Stimulated activated CD8-positive, alpha-beta memory T cell treated with anti-CD3 and anti-CD28 coated beads, Interleukin-15, amount 100 ng/mL, for 48 hours (primary cell): ENCODE data around the gene CLNK.

Experiments used
- DNase-seq, 2 donors: peaks; one replicate each; pipeline ENCODE4 v3.0.0-alpha.2; 2020; ENCODE audit warnings: low read depth in 2 of 2

The CLNK gene, protein sequence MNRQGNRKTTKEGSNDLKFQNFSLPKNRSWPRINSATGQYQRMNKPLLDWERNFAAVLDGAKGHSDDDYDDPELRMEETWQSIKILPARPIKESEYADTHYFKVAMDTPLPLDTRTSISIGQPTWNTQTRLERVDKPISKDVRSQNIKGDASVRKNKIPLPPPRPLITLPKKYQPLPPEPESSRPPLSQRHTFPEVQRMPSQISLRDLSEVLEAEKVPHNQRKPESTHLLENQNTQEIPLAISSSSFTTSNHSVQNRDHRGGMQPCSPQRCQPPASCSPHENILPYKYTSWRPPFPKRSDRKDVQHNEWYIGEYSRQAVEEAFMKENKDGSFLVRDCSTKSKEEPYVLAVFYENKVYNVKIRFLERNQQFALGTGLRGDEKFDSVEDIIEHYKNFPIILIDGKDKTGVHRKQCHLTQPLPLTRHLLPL

DNA sequence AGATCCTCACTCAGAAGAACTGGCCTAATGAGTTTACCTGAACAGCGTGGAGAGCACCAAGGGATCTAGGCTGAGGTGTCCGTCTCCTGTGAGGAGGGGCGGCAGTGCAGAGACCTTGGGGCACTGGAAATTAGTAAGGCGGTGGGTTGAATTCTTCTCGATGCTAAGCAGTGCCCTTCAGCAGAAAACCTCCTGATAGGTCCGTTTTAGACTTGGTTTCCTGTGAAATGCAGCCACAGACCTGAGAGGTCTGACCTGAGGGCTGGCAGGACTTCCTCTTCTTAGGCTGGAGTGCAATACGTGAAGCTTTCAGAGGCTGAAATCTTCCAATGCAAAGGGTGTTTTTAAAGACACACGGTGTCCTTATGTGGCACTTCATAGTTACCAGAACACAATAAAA, at the start of gene CLNK:
TSS of gene CLNK (minus strand) at position 138 of the 400 bp plus-strand sequence. CDS start 16,899 bp downstream, outside the sequence.
- DNase-seq, result no peak

DNA sequence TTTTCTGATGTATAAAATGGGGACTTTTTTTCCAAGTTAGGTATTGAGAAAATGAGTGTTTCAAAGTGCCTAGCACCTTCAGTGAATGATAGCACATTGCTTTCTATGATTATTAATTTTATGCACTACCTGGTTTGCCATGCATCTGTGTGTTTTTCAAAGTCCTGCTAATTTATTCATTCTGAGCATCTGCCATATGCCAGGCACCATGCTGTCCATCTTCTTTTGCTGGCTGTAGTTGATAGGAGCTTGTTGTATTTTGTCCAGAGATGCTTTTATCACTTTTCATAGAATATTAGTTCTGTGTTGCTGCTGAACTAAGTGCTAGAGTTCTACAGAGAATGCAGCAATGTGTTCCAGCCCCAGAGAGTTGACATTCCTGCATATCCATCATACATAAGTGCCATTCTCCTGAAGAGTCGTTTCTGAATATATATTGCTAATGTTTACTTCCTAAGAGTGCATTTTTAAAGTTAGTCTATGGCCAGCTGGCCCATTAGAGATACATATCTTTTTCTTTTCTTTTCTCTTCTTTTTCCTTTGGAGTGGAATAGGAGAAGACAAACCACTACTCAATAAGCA, 49.0 kb upstream of the CLNK start:
- no peak for DNase-seq

DNA sequence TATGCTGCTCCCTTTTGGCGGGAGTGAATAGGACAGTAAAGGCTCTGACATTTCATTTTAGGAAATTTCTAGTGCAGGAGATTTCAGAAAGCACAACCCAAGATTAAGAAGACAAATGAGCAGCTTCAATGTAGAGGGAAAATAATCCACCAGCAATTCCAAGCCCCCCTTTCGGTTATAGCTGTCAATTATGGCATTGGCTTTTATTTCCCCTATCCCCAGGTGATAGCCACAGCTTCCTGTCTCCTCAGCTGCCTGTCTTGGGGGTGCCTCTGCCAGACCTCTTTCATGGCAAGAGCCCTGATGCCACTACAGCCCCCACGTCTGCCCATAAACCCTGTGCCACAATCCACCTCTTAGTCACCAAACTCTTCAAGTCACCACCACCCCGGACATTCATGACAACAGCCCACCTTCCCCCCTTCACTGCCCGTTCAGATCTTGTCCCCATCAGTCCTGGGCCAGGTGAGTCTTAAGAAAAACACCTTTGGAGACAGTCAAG, 48.4 kb upstream of the CLNK start:
- DNase-seq, result no peak

DNA sequence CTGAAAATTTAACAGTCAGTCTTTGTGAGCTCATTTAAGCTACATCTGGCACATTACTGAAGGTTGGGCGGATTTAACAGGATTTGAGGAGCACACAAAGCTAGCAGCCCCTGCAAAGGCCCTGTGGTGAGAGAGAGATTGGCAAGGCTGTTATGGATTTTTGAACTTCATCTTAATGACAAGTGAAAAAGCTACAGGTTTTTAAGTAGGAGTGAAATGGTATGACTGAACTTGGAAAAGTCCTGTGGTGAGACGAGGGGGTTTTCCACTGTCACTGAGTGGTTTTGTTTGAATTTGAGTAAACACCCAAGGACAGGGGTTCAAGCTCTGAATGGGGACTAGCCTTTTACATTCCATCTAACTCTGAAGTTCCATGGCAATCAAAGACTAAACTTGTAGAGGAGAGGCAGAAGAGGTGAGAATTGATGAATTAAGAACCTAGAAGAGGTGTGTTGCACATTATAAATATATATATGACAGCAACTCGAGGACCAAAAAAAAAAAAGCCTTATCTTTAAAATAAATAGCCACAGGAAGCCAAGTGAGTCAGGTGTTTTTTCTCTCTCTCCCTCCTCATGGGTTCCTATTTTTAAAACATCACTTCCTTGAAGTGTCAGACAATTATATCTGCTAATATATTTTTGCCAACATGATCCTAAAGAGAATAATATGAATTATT, 47.8 kb upstream of the CLNK start:
- DNase-seq, result peak in 1 of 2 donors; percentile 23

DNA sequence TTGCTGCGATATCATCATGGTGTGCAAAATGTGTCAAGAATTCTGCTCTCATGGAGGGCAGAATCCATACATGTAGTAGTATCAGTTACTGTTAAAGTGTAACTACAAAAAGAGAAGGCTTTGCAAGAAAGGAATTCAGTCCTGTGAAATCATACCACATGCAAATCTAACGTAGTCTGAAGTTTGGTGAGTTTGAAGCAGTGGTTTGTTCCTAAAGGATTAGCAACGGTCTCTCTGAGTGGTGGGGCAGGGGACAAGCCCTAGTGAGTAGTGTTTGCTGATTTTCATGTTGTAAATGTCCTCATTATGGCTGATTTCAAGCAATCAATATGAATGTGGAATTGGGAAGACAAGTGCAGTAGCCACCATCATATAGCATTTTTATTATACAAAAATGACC, 47.1 kb upstream of the CLNK start:
- no peak for DNase-seq

DNA sequence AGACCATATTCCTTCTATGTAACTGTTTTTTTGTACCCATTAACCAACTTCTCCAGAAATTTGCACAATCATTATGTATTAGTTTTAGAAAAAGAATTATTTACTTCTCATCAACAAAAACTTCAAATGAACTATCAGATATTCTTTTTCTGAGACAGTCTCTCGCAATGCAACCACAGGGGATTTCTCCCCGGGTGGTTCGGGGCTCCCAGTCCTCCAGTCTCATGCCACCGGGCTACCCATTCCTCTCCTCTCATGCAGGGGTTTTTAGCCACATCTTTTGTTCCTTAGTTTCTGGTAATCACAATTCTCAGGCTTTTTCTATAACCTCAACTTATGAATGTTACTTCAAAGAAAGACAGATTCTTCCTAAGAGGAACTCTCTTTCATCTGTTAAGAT, 46.6 kb upstream of the CLNK start:
- no peak for DNase-seq

DNA sequence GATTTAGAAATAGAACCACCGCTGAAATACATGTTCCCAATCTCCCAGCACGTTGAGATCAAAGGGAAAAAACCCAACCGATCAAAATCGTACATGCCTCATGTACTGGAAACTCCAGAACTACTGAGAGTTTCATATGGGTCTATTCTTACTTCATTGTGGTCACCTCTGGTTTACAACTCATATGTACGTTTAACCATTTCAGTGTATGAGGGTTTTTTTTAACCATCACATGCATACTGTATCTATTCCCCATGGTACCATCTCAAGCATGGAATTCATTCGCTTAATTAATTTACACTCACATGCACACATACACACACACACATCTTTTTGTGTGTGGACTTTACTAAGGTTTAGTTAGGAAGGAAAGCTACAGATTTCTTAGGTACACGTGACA, 46.0 kb upstream of the CLNK start:
- no peak for DNase-seq

DNA sequence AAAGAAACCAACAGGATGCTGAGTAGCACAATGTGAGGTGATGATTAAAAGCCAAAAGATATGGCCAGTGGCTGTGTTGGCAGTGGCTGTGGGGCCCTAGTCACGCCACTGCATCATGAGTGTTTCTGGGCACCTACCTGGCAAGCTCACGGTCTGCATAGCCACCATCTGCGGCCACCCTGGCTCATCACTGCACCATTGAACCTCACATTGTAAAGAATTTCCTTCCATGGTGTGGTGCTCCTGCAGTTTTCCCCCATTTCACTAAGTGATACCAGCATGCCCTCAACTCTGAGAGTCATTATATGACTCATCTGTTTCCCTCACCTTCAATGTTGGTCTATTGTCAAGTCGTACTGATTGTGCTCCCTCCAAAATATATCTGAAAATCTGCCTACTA, 45.5 kb upstream of the CLNK start:
- peak in 1 of 2 donors; percentile 19 for DNase-seq

DNA sequence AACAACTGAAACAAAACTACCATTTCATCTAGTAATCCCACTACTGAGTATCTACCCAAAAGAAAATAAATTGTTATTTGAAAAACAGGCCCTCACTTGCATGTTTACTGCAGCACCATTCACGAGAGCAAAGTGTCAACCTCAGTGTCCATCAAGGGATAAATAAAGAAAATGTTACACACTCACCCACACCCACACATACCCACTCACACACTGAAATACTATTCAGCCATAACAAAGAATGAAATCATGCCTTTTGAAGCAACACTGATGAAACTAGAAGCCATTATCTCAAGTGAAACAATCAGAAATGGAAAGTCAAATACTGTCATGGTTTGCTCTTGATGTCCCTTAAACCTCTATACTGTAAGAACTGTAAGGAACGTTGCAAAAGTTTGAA, 44.8 kb upstream of the CLNK start:
- DNase-seq, result no peak

DNA sequence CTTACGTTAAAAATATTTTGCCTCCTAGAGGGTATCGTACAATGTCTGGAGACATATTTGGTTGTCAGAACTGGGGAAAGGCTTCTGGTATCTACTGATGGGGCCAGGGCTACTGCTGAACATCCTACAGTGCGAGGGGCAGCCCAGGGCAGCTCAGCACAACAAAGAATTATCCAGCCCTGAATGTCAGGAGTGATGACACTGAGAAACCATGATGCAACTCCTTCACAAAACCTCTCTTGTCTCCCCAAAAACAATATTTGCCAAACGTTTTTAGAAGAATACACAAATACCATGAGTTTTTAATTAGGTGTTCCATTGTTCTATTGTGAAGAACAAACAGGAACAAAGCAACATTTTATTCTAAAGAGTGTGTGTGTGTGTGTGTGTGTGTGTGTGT, 43.4 kb upstream of the CLNK start:
- DNase-seq, result no peak

DNA sequence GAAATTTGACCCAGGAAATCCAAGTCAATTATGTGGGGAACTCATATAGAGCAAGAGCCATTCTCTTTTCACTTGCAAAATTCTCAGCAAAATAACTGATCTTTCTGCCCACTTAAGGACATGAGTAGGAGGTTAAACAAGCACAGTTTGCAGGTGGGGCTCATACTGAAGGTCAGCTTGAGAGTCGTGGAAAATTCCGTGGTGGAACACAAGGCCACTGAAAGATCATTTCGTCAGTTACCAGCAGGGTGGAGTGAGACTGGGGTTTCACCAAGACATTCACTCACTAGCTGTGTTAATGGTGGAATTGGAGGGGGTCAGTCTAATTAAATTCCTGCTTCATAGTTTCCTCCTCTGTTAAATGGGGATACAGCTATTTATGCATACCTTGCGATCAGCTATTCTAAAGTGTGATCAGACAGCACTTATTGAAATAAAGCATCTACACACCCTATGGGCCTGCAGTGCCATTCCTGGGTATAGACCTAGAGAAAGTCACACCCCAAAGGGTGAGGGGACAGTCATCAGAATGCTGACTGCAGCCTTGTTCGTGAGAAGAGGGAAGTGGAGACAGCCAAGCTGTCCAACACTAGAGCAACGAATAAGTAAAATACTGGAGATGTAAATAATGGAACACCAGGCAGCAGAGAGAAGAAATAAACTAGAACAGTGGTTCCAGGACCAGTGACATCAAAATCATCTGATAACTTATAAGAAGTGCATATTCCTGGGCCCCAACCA, 42.7 kb upstream of the CLNK start:
- DNase-seq, result no peak

DNA sequence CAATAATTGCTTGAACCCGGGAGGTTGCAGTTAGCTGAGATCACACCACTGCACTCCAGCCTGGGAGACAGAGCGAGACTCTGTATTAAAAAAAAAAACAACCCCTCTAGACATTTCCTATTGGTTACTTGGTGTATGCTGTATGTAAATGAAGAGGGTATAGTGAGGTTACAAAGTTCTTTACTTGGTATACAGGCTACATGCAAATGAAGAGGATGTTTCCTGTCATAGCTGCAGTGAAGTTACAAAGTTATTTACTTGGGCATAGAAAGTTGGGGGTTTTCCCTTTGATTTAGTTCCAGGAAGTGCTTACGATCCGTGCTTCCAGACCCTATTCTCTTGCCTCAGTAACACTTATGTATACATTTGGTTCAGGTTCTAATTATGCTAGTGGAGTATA, 38.4 kb upstream of the CLNK start:
- no peak for DNase-seq

DNA sequence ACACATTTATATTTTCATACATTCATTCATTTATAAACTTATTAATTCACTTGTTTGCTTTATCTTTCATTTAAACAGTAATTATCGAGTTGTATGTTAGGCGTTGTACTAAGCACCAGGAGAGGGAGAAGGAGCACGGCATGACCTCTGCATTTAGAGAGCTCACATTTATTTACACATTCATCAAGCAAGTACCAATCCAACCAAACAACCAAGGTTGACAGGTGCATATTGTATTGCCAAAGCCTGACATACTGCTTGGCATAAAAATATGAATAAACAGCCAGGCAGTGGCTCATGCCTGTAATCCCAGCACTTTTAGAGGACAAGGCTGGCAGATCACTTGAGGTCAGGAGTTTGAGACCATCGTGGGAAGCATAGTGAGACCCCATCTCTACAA, 37.0 kb upstream of the CLNK start:
- no peak for DNase-seq

DNA sequence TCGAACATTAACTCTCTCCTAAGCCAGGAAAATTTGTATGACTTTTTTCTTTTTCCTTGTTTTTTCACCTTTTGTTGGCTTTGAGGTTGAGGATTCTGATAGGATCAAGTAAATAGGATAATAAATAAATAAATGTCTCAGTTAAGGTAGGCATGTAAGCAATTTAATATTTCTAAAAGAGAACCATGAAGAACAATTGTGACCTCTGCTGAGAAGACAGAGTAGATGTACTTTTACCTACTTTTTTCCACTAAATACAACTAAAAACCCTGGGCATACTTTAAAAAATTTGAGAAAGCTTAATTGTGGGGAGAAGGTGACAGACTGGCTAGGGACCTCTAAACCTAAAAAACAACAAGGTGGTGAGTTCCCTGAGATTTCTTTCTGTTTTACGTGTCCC, 31.6 kb upstream of the CLNK start:
- DNase-seq, result no peak

DNA sequence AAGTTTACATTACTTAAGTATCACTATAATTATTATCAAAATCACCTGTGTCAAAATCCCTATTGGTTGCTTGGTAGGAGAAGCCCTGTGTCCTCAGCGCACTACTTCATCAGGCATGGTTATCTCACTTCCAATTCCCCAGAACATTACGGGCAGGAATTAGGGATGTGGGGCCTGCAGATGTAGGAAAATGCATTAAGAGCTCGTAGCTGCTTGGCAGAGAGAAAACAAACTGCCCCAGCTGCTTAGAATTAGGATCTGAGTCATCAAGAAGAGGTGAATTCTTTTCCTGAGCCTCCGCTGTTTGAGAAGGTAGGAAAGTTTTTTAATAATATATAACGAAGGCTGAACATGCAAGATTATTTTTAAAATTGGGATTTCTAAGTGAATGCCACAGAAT, 31.1 kb upstream of the CLNK start:
- DNase-seq, result no peak

DNA sequence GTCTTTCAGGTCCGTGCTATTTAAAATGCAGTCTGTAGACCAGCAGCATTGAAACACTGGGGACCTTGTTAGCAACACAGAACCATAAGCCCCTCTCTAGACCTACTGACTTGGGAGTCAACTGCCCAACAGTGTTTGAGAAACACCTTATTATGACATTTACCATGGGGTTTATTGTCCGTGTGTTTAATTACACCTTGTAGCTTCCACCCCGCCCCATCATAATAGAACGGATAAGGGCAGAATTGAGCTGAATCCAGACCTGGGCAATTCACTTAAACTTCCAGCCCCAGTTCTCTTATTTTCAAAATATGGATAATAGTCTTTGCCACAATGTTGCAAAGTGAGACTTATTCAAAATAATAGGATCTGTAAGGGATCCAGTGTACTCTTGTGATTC, 30.6 kb upstream of the CLNK start:
- no peak for DNase-seq

DNA sequence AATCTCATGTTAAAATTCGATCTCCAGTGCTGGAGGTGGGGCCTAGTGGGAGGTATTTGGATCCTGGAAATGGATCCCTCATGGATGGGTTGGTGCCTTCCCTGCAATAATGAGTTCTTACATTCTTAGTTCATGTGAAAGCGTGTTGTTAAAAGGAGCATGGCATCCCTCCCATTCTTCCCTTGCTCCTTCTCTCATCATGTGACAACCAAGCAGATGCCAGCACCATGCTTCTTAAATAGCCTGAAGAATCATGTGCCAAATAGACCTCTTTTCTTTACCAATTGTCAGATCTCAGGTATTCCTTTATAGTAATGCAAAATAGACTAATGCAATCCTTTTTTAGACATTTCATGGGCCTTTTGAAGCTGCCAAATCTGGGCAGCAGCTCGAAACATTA, 29.0 kb upstream of the CLNK start:
- DNase-seq, result no peak

DNA sequence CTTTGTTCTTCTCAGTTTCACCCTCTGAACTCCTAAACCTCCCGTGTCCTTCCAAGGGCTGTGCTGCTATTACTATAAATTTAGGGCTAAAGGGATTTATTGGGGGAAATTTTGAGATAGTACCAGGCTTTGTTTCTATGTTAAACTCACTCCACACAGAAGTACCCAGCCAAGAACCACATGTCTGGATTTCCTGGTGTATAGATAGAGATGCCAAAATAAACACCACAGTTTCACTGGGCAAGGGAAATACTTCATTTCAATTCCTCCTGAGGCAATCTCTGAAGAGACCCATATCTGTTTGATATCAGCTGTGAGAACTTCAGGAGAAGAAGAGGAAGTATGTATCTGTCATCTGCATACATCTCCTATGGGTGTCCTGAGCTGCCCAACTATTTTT, 21.7 kb upstream of the CLNK start:
- no peak for DNase-seq

DNA sequence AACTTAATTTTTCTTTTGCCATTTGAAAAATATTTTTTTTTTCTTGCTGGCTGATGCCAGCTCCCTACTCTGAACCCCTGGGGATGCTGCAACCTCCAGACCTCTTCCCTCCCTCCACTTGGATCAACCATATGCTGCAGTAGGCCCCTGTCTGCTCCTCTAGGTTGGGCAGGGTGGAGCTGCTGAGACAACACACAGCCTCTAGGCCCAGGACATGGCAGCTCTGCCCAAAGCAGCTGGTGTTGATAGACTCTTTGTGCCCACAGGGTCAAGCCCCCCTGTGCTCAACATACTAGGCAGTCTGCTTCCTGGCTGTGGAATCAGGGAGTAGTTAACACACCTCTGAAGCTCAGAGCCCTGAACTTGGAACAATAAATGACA, 19.9 kb upstream of the CLNK start:
- DNase-seq, result no peak

DNA sequence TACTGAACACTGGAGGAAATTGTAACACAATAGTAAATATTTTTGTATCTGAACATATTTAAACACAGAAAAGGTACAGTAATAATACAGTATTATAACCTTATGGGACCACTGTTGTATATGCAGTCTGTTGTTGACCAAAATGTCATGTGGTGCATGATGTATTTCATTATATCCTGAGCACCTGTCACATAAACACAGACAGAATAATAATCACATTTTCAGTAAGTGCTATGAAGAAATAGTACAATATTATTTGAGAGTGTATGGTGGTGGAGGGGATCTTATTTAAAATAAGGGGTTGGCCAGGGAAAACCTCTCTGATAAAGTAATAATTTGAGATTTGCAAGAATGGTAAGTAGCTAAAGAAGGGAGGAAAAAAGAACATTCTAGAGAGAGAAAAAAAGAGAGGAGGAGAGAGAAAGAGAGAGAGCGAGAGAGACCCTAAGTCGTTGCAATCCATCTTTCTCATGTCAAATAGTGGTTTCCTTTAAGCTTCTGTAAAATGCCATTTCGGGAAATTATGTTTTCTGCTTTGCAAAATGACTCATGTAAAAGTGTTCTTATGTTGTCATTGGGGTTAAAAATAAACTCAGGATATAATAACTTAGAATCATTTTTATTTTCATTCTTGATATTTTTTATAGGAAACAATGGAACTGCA, 19.3 kb upstream of the CLNK start:
- DNase-seq, result no peak

DNA sequence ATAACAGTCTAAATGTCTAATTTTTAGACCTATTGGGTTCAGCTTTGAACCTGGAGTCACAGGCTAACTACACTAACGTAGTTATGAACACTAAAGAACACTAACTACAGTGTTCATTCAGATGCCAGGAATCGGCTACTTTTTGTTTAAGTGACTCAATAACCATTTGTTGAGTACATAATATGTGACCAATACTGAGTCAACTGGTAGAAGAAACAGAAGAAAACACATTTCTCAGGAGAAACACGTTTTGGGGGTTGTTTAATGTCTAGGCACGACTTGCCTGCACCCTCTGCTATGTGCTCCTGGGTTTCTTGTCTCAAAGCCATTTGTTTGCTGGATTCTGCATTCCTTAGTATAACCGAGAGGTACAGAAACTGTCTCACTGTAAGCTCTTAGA, 18.6 kb upstream of the CLNK start:
- DNase-seq, result no peak
